Rectal smooth muscle tissue (tissue), 1 donor: ENCODE measurements around the gene CASZ1.
A peak's percentile ranks its signal among the peaks of the same experiment; 100 is the strongest.

Experiments
- H3K27ac ChIP-seq: one replicate; pipeline ENCODE4 v1.7.0; 2013; ENCODE audit warnings: low read depth, low read length, inconsistent platforms
- H3K27me3 ChIP-seq: one replicate; pipeline ENCODE4 v1.7.0; 2013; ENCODE audit warnings: low read length; ENCODE audit not compliant: control insufficient read depth, insufficient read depth
- H3K36me3 ChIP-seq: one replicate; pipeline ENCODE4 v1.7.0; 2013; ENCODE audit warnings: low read length; ENCODE audit not compliant: control insufficient read depth, insufficient read depth
- H3K4me1 ChIP-seq: one replicate; pipeline ENCODE4 v1.7.0; 2013; ENCODE audit warnings: low read length; ENCODE audit not compliant: control insufficient read depth, insufficient read depth
- H3K4me3 ChIP-seq: one replicate; pipeline ENCODE4 v1.7.0; 2013; ENCODE audit warnings: low read length
- H3K9ac ChIP-seq: one replicate; pipeline ENCODE4 v1.7.0; 2013; ENCODE audit warnings: low read length

CASZ1 gene

GRCh38 chr1:10718083-10718415 lies 78.4 kb downstream of the CASZ1 start:
- H3K27ac ChIP-seq: no peak overlapping the region
- no peak overlapping the region for H3K4me3 ChIP-seq
- H3K9ac ChIP-seq: no peak overlapping the region
- peaks cover 7% of the 10 kb centered on the region for H3K4me1 ChIP-seq
- no peaks in the 10 kb centered on the region for H3K27me3 ChIP-seq
- H3K36me3 ChIP-seq: no peaks in the 10 kb centered on the region

- H3K9ac ChIP-seq: no peak overlapping the region
- H3K27me3 ChIP-seq: no peaks in the 10 kb centered on the region
- no peaks in the 10 kb centered on the region for H3K36me3 ChIP-seq
- H3K27ac ChIP-seq: no peak overlapping the region
- H3K4me3 ChIP-seq: no peak overlapping the region
- H3K4me1 ChIP-seq: peaks cover 7% of the 10 kb centered on the region
Observed at GRCh38 chr1:10717296-10718082, 79.0 kb downstream of the CASZ1 start.

GRCh38 chr1:10716840-10717239 lies 79.6 kb downstream of the CASZ1 start:
- H3K4me3 ChIP-seq: no peak overlapping the region
- no peaks in the 10 kb centered on the region for H3K36me3 ChIP-seq
- H3K27ac ChIP-seq: no peak overlapping the region
- H3K4me1 ChIP-seq: peaks cover 7% of the 10 kb centered on the region
- no peak overlapping the region for H3K9ac ChIP-seq
- no peaks in the 10 kb centered on the region for H3K27me3 ChIP-seq

- Histone ChIP-seq H3K27ac (no peak overlapping the region), H3K36me3 (no peaks in the 10 kb centered on the region), H3K27me3 (no peaks in the 10 kb centered on the region), H3K9ac (no peak overlapping the region), H3K4me1 (peaks cover 9% of the 10 kb centered on the region), H3K4me3 (no peak overlapping the region)
Observed at GRCh38 chr1:10714337-10715114, 81.9 kb downstream of the CASZ1 start.

GRCh38 chr1:10713614-10714013 lies 82.8 kb downstream of the CASZ1 start:
- peak overlapping the region; percentile 25 for H3K27ac ChIP-seq
- no peaks in the 10 kb centered on the region for H3K36me3 ChIP-seq
- H3K27me3 ChIP-seq: no peaks in the 10 kb centered on the region
- H3K9ac ChIP-seq: no peak overlapping the region
- H3K4me1 ChIP-seq: peaks cover 9% of the 10 kb centered on the region
- H3K4me3 ChIP-seq: no peak overlapping the region

GRCh38 chr1:10712568-10713362 lies 83.7 kb downstream of the CASZ1 start:
- Histone ChIP-seq H3K27ac (no peak overlapping the region), H3K36me3 (no peaks in the 10 kb centered on the region), H3K9ac (no peak overlapping the region), H3K4me3 (no peak overlapping the region), H3K4me1 (peaks cover 9% of the 10 kb centered on the region), H3K27me3 (no peaks in the 10 kb centered on the region)

GRCh38 chr1:10710489-10710888 lies 86.0 kb downstream of the CASZ1 start:
- H3K9ac ChIP-seq: no peak overlapping the region
- no peaks in the 10 kb centered on the region for H3K27me3 ChIP-seq
- H3K27ac ChIP-seq: no peak overlapping the region
- H3K4me3 ChIP-seq: no peak overlapping the region
- no peaks in the 10 kb centered on the region for H3K36me3 ChIP-seq
- H3K4me1 ChIP-seq: peaks cover 9% of the 10 kb centered on the region

- Histone ChIP-seq H3K27me3 (no peaks in the 10 kb centered on the region), H3K4me1 (peaks cover 10% of the 10 kb centered on the region), H3K36me3 (no peaks in the 10 kb centered on the region), H3K9ac (no peak overlapping the region), H3K27ac (no peak overlapping the region), H3K4me3 (no peak overlapping the region)
Observed at GRCh38 chr1:10709646-10710045, 86.8 kb downstream of the CASZ1 start.

- H3K27me3 ChIP-seq: no peaks in the 10 kb centered on the region
- peaks cover 8% of the 10 kb centered on the region for H3K4me1 ChIP-seq
- H3K9ac ChIP-seq: no peak overlapping the region
- no peak overlapping the region for H3K4me3 ChIP-seq
- H3K27ac ChIP-seq: no peak overlapping the region
- no peaks in the 10 kb centered on the region for H3K36me3 ChIP-seq
Observed at GRCh38 chr1:10709165-10709564, 87.3 kb downstream of the CASZ1 start.

GRCh38 chr1:10708757-10709156 lies 87.7 kb downstream of the CASZ1 start:
- no peaks in the 10 kb centered on the region for H3K36me3 ChIP-seq
- no peak overlapping the region for H3K9ac ChIP-seq
- H3K27me3 ChIP-seq: no peaks in the 10 kb centered on the region
- no peak overlapping the region for H3K27ac ChIP-seq
- H3K4me3 ChIP-seq: no peak overlapping the region
- H3K4me1 ChIP-seq: peaks cover 7% of the 10 kb centered on the region

GRCh38 chr1:10707208-10707607 lies 89.2 kb downstream of the CASZ1 start:
- Histone ChIP-seq H3K4me1 (peaks cover 4% of the 10 kb centered on the region), H3K27me3 (no peaks in the 10 kb centered on the region), H3K9ac (no peak overlapping the region), H3K4me3 (no peak overlapping the region), H3K27ac (no peak overlapping the region), H3K36me3 (no peaks in the 10 kb centered on the region)

GRCh38 chr1:10706376-10706913 lies 90.0 kb downstream of the CASZ1 start:
- Histone ChIP-seq H3K27me3 (no peaks in the 10 kb centered on the region), H3K27ac (no peak overlapping the region), H3K36me3 (no peaks in the 10 kb centered on the region)

More at GRCh38 chr1:10706376-10706913, 90.0 kb downstream of the CASZ1 start:
- Histone ChIP-seq H3K9ac (no peak overlapping the region), H3K4me3 (no peak overlapping the region), H3K4me1 (peaks cover 4% of the 10 kb centered on the region)
